Sigmoid colon (tissue), 7 donors: ENCODE measurements around the gene APBA1. TPM values are rescaled to one million over a fixed set of nuclear protein-coding genes. Genes with fewer than 3 reads are reported as not detected.

ENCODE experiments used
- DNase-seq: peaks from one replicate; pipeline ENCODE4 v3.0.0-alpha.2; 2019
- H3K27ac ChIP-seq, 4 donors: fragments of 200-600 bp; sonication (generic); one replicate each; pipeline ENCODE4 v1.5.1; 2016 to 2019; ENCODE audit warnings: mild to moderate bottlenecking in 1 of 4
- H3K27me3 ChIP-seq, 3 donors: fragments of 200-600 bp; sonication (generic); one replicate each; pipeline ENCODE4 v1.5.1; 2019; ENCODE audit warnings: mild to moderate bottlenecking in 1 of 3
- H3K36me3 ChIP-seq, 4 donors: fragments of 200-600 bp; sonication (generic); one replicate each; pipeline ENCODE4 v1.5.1; 2016 to 2019
- H3K4me1 ChIP-seq, 4 donors: fragments of 200-600 bp; sonication (generic); one replicate each; pipeline ENCODE4 v1.5.1; 2017 to 2019
- H3K4me3 ChIP-seq, 4 donors: fragments of 200-600 bp; sonication (generic); one replicate each; pipeline ENCODE4 v1.5.1; 2017 to 2019; ENCODE audit warnings: mild to moderate bottlenecking in 2 of 4, moderate library complexity in 1 of 4
- H3K9me3 ChIP-seq, 4 donors: fragments of 200-600 bp in 3 of 4; sonication (generic) in 3 of 4; one replicate each; pipeline versions ENCODE4 v1.5.1 to v1.6.1; 2013 to 2019
- CTCF ChIP-seq, 4 experiments: fragments of 450-650 bp in 3 of 4; fragments of 200-600 bp in 1 of 4; IDR thresholded peaks; one replicate each; pipeline ENCODE4 v1.5.1; 2016 to 2019; ENCODE audit warnings: antibody characterized with exemption in 4 of 4, mild to moderate bottlenecking in 3 of 4, moderate library complexity in 2 of 4
- EP300 ChIP-seq, 4 donors: sonication (generic); formaldehyde crosslinking; IDR thresholded peaks; one replicate each; pipeline ENCODE4 v1.6.1; 2017; ENCODE audit warnings: antibody characterized with exemption in 4 of 4
- POLR2A ChIP-seq, 2 donors: fragments of 450-650 bp; IDR thresholded peaks; one replicate each; pipeline ENCODE4 v1.6.1; 2016; ENCODE audit warnings: antibody characterized with exemption in 2 of 2, mild to moderate bottlenecking in 2 of 2, moderate library complexity in 2 of 2
- POLR2AphosphoS5 ChIP-seq, 4 donors: sonication (generic); formaldehyde crosslinking; IDR thresholded peaks; one replicate each; pipeline ENCODE4 v1.6.1; 2017; ENCODE audit warnings: antibody characterized with exemption in 4 of 4
- WGBS, 2 donors: extraction: QIAGEN DNeasy Blood & Tissue Kit; methylation state at CpG; one replicate each; pipeline ENCODE4 v1.1.7; 2013; 5-methylcytosine and 5-hydroxymethylcytosine counted together
- intact Hi-C: fragments of 100-400 bp; cut with DNase I; formaldehyde crosslinking; loops from one replicate; pipeline ENCODE4 v1.15.1; 2023
- polyA plus RNA-seq, 3 donors: library from polyadenylated mRNA; stranded (reverse); fragments of 200-250 nt; gene quantifications; one replicate each; pipeline ENCODE4 v1.2.3, GENCODE V29; 2013
- total RNA-seq, 4 donors: library from RNA; depleted of rRNA; stranded (reverse); fragments of >200 nt; gene quantifications; one replicate each; pipeline ENCODE4 v1.1.0, GENCODE V29; 2016
- donor health status: healthy with polysubstance abuse.
- donor health status: Bipolar disorder and iron deficiency.
- donor health status: healthy.

APBA1 gene
- total and polyA plus RNA-seq, 7 donors: 1.7 to 6.7 (median 4.2) TPM

- Histone ChIP-seq H3K27ac (no peak overlapping the region), H3K4me1 (peaks cover 0 to 9% (median 3%) of the 10 kb centered on the region in 4 donors), H3K4me3 (no peak overlapping the region), H3K9me3 (no peaks in the 10 kb centered on the region), H3K27me3 (no peaks in the 10 kb centered on the region), H3K36me3 (no peaks in the 10 kb centered on the region)
- intact Hi-C loops: loop anchor here (5.0 kb wide), 1 partner anchor 80 kb away; no protein-coding TSS in a partner anchor
- no peak for DNase-seq
- no peak for TF ChIP-seq POLR2AphosphoS5 (IDR thresholded peaks at IDR 0.05)
- no peak for TF ChIP-seq EP300 (IDR thresholded peaks at IDR 0.05)
- no peak for TF ChIP-seq CTCF (IDR thresholded peaks at IDR 0.05)
- TF ChIP-seq POLR2A (IDR thresholded peaks at IDR 0.05): no peak
- 93 to 96% methylated on average over 1 of the region's 1 CpG for whole genome bisulfite sequencing, 2 donors
Observed at GRCh38 chr9:69667306-69667705, 4.9 kb downstream of the APBA1 start.

- Histone ChIP-seq H3K4me1 (no peaks in the 10 kb centered on the region), H3K27ac (no peak overlapping the region), H3K36me3 (no peaks in the 10 kb centered on the region), H3K27me3 (no peaks in the 10 kb centered on the region), H3K4me3 (no peak overlapping the region), H3K9me3 (no peaks in the 10 kb centered on the region)
- TF ChIP-seq POLR2AphosphoS5 (IDR thresholded peaks at IDR 0.05) (no peak), EP300 (IDR thresholded peaks at IDR 0.05) (no peak), POLR2A (IDR thresholded peaks at IDR 0.05) (no peak), CTCF (IDR thresholded peaks at IDR 0.05) (no peak)
- intact Hi-C loops: no loop called here
- 54 to 77% methylated on average over 2 of the region's 2 CpGs for WGBS, 2 donors
- no peak for DNase-seq
Observed at GRCh38 chr9:69660304-69660703, 11.9 kb downstream of the APBA1 start.

GRCh38 chr9:69658987-69659675 is 13.0 kb downstream of the APBA1 start:
- DNase-seq: no peak
- WGBS, 2 donors: 78% methylated on average over 3 of the region's 3 CpGs
- intact Hi-C loops: no loop called here
- Histone ChIP-seq H3K9me3 (no peaks in the 10 kb centered on the region), H3K36me3 (no peaks in the 10 kb centered on the region), H3K4me1 (no peaks in the 10 kb centered on the region), H3K27me3 (no peaks in the 10 kb centered on the region), H3K4me3 (no peak overlapping the region), H3K27ac (no peak overlapping the region)
- TF ChIP-seq POLR2AphosphoS5 (IDR thresholded peaks at IDR 0.05): no peak
- TF ChIP-seq CTCF (IDR thresholded peaks at IDR 0.05): no peak
- TF ChIP-seq EP300 (IDR thresholded peaks at IDR 0.05): no peak
- no peak for TF ChIP-seq POLR2A (IDR thresholded peaks at IDR 0.05)

GRCh38 chr9:69657269-69657668 is 14.9 kb downstream of the APBA1 start:
- Histone ChIP-seq H3K9me3 (no peaks in the 10 kb centered on the region), H3K4me1 (no peaks in the 10 kb centered on the region), H3K4me3 (no peak overlapping the region), H3K36me3 (no peaks in the 10 kb centered on the region), H3K27ac (no peak overlapping the region), H3K27me3 (no peaks in the 10 kb centered on the region)
- TF ChIP-seq EP300 (IDR thresholded peaks at IDR 0.05) (no peak), POLR2A (IDR thresholded peaks at IDR 0.05) (no peak), POLR2AphosphoS5 (IDR thresholded peaks at IDR 0.05) (no peak), CTCF (IDR thresholded peaks at IDR 0.05) (no peak)
- DNase-seq: no peak
- intact Hi-C loops: no loop called here

- no peak overlapping the region for H3K4me3 ChIP-seq
- no peaks in the 10 kb centered on the region for H3K27me3 ChIP-seq
- peaks cover 0 to under 1% (median 0%) of the 10 kb centered on the region in 4 donors for H3K4me1 ChIP-seq
- no peak overlapping the region for H3K27ac ChIP-seq
- TF ChIP-seq EP300 (IDR thresholded peaks at IDR 0.05) (no peak), CTCF (IDR thresholded peaks at IDR 0.05) (no peak), POLR2AphosphoS5 (IDR thresholded peaks at IDR 0.05) (no peak), POLR2A (IDR thresholded peaks at IDR 0.05) (no peak)
- intact Hi-C loops: no loop called here
- 93 to 94% methylated on average over 2 of the region's 2 CpGs for WGBS, 2 donors
- H3K36me3 ChIP-seq: no peaks in the 10 kb centered on the region
- H3K9me3 ChIP-seq: no peaks in the 10 kb centered on the region
- DNase-seq: no peak
Observed at GRCh38 chr9:69655065-69655464, 17.1 kb downstream of the APBA1 start.
